Stomach (tissue), 9 donors: ENCODE results near the gene PRKCB. TPM values are rescaled to one million over a fixed set of nuclear protein-coding genes. Genes with fewer than 3 reads are reported as not detected.

Experiments
- DNase-seq, 2 donors: peaks; one replicate each; pipeline versions ENCODE4 v3.0.0 to v3.0.0-alpha.2; 2013 to 2019
- H3K27ac ChIP-seq, 5 donors: fragments of 200-600 bp in 4 of 5; sonication (generic) in 4 of 5; one replicate each; pipeline ENCODE4 v1.5.1; 2013 to 2019; ENCODE audit warnings: mild to moderate bottlenecking in 1 of 5, moderate library complexity in 1 of 5
- H3K27me3 ChIP-seq, 3 donors: fragments of 200-600 bp; sonication (generic); one replicate each; pipeline ENCODE4 v1.5.1; 2017 to 2019; ENCODE audit warnings: mixed run types in 1 of 3
- H3K36me3 ChIP-seq, 4 donors: fragments of 200-600 bp; sonication (generic); 1 replicate in 3 of 4; 2 replicates in 1 of 4; pipeline ENCODE4 v1.5.1; 2016 to 2019
- H3K4me1 ChIP-seq, 4 donors: fragments of 200-600 bp; sonication (generic); one replicate each; pipeline ENCODE4 v1.5.1; 2016 to 2019
- H3K4me3 ChIP-seq, 4 donors: fragments of 200-600 bp; sonication (generic) in 3 of 4; one replicate each; pipeline ENCODE4 v1.5.1; 2016 to 2019; ENCODE audit warnings: mild to moderate bottlenecking in 1 of 4
- H3K9me3 ChIP-seq, 4 donors: fragments of 200-600 bp; sonication (generic); one replicate each; pipeline ENCODE4 v1.5.1; 2016 to 2019
- EP300 ChIP-seq: sonication (generic); formaldehyde crosslinking; IDR thresholded peaks from one replicate; pipeline ENCODE4 v1.6.1; 2017; ENCODE audit warnings: antibody characterized with exemption
- POLR2A ChIP-seq, 4 donors: fragments of 450-650 bp; IDR thresholded peaks; one replicate each; pipeline ENCODE4 v1.6.1; 2016; ENCODE audit warnings: antibody characterized with exemption in 4 of 4, control low read depth in 2 of 4, mild to moderate bottlenecking in 1 of 4, moderate library complexity in 1 of 4
- POLR2AphosphoS5 ChIP-seq, 3 donors: sonication (generic); formaldehyde crosslinking; IDR thresholded peaks; one replicate each; pipeline ENCODE4 v1.6.1; 2016; ENCODE audit warnings: antibody characterized with exemption in 3 of 3
- WGBS, 5 donors: extraction: QIAGEN DNeasy Blood & Tissue Kit in 3 of 5; methylation state at CpG; one replicate each; pipeline versions ENCODE4 v1.1.5 to v1.1.7; 2013 to 2018; 5-methylcytosine and 5-hydroxymethylcytosine counted together
- intact Hi-C: fragments of 100-400 bp; cut with DNase I; formaldehyde crosslinking; loops from one replicate; pipeline ENCODE4 v1.15.1; 2023; ENCODE audit warnings: low total_unique reads
- polyA plus RNA-seq, 3 donors: library from polyadenylated mRNA; stranded (reverse); fragments of 200-250 nt; gene quantifications; one replicate each; pipeline ENCODE4 v1.2.3, GENCODE V29; 2013
- total RNA-seq, 5 donors: library from RNA; depleted of rRNA; stranded (reverse); fragments of >200 nt; gene quantifications; one replicate each; pipeline versions ENCODE4 v1.1.0 to v1.2.3, GENCODE V29; 2014 to 2016
- TF ChIP-seq, protein P1 (sequence below), 7 experiments: fragments of 450-650 bp in 4 of 7; fragments of 200-600 bp in 3 of 7; sonication (generic) in 3 of 7; IDR thresholded peaks; one replicate each; pipeline ENCODE4 v1.5.1; 2016 to 2019; ENCODE audit warnings: antibody characterized with exemption in 7 of 7, control low read depth in 2 of 7, mild to moderate bottlenecking in 1 of 7
- donor health status: healthy with polysubstance abuse.
- donor health status: Bipolar disorder and iron deficiency.
- donor health status: healthy.

The PRKCB gene
- total and polyA plus RNA-seq, 8 donors, result 1.1 to 49.6 (median 14.7) TPM

DNA sequence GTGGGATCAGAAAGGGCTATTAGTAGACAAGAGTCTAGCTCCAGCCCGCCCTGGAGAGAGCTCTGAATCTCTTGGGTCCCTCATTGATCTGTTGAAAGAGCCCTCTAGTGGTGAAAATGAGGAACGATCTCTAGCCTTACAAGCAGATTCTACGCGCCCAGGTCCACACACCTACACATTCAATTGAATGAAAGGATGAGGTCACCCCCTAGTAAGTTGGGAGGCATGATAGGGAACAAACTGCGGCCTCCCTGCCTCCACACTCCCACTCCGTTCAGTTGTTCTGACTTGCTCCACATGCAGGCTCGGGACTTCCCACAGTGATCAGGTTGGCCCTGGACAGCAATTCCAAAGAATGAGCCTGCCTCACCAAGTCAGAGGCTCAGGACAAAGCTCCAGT is 417.4 kb downstream of the PRKCB start:
- Histone ChIP-seq H3K4me1 (peaks cover 0 to 10% (median 0%) of the 10 kb centered on the region in 4 donors), H3K27ac (no peak overlapping the region), H3K4me3 (no peak overlapping the region), H3K27me3 (peaks cover 0 to 56% (median 21%) of the 10 kb centered on the region in 3 donors), H3K36me3 (no peaks in the 10 kb centered on the region), H3K9me3 (no peaks in the 10 kb centered on the region)
- TF ChIP-seq POLR2A (IDR thresholded peaks at IDR 0.05) (no peak), EP300 (no peak), POLR2AphosphoS5 (IDR thresholded peaks at IDR 0.05) (no peak)
- TF ChIP-seq, protein P1, sequence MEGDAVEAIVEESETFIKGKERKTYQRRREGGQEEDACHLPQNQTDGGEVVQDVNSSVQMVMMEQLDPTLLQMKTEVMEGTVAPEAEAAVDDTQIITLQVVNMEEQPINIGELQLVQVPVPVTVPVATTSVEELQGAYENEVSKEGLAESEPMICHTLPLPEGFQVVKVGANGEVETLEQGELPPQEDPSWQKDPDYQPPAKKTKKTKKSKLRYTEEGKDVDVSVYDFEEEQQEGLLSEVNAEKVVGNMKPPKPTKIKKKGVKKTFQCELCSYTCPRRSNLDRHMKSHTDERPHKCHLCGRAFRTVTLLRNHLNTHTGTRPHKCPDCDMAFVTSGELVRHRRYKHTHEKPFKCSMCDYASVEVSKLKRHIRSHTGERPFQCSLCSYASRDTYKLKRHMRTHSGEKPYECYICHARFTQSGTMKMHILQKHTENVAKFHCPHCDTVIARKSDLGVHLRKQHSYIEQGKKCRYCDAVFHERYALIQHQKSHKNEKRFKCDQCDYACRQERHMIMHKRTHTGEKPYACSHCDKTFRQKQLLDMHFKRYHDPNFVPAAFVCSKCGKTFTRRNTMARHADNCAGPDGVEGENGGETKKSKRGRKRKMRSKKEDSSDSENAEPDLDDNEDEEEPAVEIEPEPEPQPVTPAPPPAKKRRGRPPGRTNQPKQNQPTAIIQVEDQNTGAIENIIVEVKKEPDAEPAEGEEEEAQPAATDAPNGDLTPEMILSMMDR (IDR thresholded peaks at IDR 0.05), result peak in 4 of 7 experiments; percentile 22 to 48 (median 46)
- intact Hi-C loops, result no loop called here
- DNase-seq, result peak in 1 of 2 donors; percentile 53
- 11 to 19% (median 16%) methylated on average over 7 of the region's 7 CpGs for WGBS, 5 donors

DNA sequence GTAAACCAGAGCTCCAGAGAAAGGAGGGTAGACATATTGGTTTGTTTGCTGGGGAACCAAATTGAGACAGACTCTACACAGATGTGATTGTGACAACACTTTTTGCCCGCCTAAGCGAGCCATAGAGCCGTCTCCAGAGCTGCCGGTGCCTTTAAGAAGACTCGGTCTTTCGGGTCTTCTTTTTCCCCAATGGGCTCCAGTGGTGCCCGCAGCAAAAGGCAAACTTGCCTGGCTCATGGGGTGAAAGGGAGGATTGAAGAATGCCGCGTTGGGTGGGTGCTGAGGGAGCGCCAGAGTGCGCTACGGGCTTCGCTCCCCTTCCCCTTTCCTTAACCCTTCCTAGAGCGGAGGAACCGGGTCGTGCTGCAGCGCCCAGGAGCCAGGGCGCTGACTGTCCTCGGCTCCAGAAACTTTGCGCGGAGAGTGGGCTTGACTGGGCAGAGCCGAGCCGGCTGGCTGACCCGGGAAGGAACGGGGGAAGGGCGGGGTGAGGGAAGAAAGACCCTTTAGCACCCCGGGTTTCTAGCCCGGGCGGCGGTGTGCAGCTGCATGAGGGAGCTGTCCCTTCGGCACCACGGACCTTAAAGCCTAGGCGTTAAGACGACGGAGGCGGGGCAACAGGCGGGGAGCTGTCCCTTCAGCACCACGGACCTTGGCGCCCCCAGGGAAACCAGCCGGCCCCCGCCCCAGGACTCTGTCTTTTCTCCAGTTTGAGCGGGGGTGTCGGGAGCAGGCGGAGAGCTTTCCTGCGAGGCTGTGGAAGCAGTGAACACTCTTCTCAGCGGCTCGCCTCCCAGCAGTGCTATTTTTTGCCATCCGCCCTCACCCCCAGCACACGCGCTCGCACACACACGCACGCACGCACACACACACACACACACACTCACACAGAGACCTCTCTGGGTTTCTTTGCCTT is 419.9 kb downstream of the PRKCB start, which contains the start of gene CACNG3:
TSS of gene CACNG3 (plus strand) at position 880 of the 916 bp plus-strand sequence. CDS start 420 bp downstream, outside the sequence.
- Histone ChIP-seq H3K4me3 (no peak within 1 kb of the TSS), H3K4me1 (peaks cover 0 to 10% (median 0%) of the 10 kb centered on the region in 4 donors), H3K27ac (no peak within 1 kb of the TSS), H3K9me3 (no peaks in the 10 kb centered on the region), H3K36me3 (no peaks in the 10 kb centered on the region), H3K27me3 (peaks cover 0 to 70% (median 21%) of the 10 kb centered on the region in 3 donors)
- DNase-seq, result peak in 1 of 2 donors; percentile 82
- 6 to 9% (median 7%) methylated on average over 38 to 54 of the region's 54 CpGs for WGBS, 5 donors
- TF ChIP-seq EP300 (no peak), POLR2AphosphoS5 (IDR thresholded peaks at IDR 0.05) (no peak), POLR2A (IDR thresholded peaks at IDR 0.05) (no peak)
- TF ChIP-seq, protein P1 (IDR thresholded peaks at IDR 0.05), result no peak
- intact Hi-C loops, result no loop called here

DNA sequence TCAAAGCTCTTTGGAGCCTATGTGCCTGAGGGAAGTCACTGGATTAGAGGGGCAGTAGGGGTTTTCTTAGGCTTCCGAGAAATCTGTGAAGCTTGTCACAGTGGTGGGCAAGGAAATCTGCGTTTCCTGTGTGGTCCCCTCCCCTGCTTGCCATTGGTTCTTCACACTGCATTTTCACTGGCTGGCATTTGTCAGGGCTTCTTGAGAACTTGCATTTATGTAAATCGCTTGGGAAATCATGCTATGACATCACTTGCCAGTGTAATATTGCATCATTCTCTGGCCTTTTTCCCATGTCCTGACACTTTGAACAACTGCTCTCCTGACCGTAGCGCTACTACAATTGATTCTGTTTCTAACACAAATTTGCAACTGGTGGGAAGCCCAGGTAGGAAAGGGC is 422.2 kb downstream of the PRKCB start:
- H3K36me3 ChIP-seq, result no peaks in the 10 kb centered on the region
- TF ChIP-seq POLR2A (IDR thresholded peaks at IDR 0.05) (no peak), EP300 (no peak), POLR2AphosphoS5 (IDR thresholded peaks at IDR 0.05) (no peak)
- TF ChIP-seq, protein P1 (IDR thresholded peaks at IDR 0.05), result no peak
- intact Hi-C loops, result no loop called here
- H3K4me1 ChIP-seq, result peaks cover 0 to 10% (median 0%) of the 10 kb centered on the region in 4 donors
- no peak for DNase-seq
- WGBS, 5 donors, result 43 to 50% (median 47%) methylated on average over 5 of the region's 5 CpGs
- H3K27ac ChIP-seq, result no peak overlapping the region
- H3K27me3 ChIP-seq, result peaks cover 0 to 70% (median 21%) of the 10 kb centered on the region in 3 donors
- H3K4me3 ChIP-seq, result no peak overlapping the region
- no peaks in the 10 kb centered on the region for H3K9me3 ChIP-seq

DNA sequence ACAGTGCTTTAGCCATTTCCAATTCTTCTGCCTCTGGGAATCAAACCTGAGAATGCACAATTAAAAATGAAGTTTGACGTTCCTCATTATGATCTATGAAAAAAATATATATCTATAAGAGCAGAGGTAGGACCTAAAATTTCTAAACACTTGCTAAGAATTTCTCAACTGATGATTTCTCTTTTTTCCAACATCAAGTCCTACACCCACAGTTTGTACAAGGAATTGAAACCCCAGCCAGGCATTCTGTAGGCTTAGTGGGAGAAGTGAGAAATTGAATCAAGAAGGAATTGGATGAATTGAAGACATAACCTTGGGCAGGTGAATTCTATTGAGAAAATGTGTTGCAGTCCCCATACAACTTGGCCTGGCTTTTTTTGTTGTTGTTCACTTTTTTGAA is 423.0 kb downstream of the PRKCB start:
- no peak for TF ChIP-seq POLR2AphosphoS5 (IDR thresholded peaks at IDR 0.05)
- no peak for TF ChIP-seq EP300
- TF ChIP-seq POLR2A (IDR thresholded peaks at IDR 0.05), result no peak
- TF ChIP-seq, protein P1 (IDR thresholded peaks at IDR 0.05), result no peak
- H3K4me3 ChIP-seq, result no peak overlapping the region
- peaks cover 0 to 6% (median 0%) of the 10 kb centered on the region in 4 donors for H3K4me1 ChIP-seq
- H3K27ac ChIP-seq, result no peak overlapping the region
- intact Hi-C loops, result no loop called here
- 76 to 88% (median 85%) methylated on average over 1 of the region's 1 CpG for WGBS, 5 donors
- peaks cover 0 to 62% (median 21%) of the 10 kb centered on the region in 3 donors for H3K27me3 ChIP-seq
- no peak for DNase-seq
- no peaks in the 10 kb centered on the region for H3K9me3 ChIP-seq
- H3K36me3 ChIP-seq, result no peaks in the 10 kb centered on the region
